Measurements from ENCODE around the gene PYCR2.
A peak's percentile ranks its signal among the peaks of the same experiment; 100 is the strongest.

Gene PYCR2

DNA sequence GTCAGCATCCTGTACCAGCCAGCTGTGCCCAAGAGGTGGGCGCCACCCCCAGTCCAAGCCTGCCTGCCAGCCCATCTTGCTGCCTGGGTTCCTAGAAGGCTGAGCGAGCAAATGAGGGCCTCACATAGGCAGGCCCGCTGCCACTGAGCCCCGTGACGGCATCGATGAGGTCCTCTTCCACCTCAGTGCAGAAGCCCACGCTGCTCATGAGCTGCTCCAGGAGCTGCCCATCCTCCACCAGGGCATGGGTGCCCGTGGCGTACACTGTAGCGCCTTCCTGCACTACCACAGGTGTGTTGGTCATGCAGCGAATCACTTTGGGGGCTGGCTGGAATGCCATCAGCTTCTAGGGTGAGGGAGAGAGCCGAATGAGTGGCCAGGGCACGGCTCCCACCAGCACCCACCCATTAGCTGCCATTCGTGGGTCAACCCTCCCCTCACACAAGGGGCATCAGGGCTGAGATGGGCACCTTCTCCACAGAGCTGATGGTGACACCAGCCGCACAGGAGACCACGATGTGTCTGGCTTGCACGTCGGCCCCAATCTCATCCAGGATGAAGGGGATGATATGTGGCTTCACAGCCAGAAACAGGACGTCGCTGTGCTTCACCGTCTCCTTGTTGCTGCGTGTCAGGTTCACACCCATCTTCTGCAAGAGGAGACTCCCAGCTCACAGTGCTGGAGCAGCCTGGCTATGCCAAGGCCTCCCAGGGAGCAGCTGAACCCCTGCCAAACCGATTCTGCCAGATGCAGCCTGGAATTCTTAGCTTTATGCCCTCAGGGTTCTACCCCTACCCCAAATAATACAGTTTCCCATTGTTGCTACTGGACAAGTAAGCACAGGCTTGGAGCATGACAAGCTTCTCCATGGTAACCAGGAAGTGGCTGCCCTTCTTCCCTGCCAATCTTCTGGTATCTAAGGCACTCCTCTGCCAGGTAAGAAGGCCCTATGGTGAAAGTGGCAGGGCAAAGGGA is 2.0 kb downstream of the PYCR2 start:
- DNase-seq (ENCODE audit: low read depth in 2 of 3, low spot score in 1 of 3): no peak

DNA sequence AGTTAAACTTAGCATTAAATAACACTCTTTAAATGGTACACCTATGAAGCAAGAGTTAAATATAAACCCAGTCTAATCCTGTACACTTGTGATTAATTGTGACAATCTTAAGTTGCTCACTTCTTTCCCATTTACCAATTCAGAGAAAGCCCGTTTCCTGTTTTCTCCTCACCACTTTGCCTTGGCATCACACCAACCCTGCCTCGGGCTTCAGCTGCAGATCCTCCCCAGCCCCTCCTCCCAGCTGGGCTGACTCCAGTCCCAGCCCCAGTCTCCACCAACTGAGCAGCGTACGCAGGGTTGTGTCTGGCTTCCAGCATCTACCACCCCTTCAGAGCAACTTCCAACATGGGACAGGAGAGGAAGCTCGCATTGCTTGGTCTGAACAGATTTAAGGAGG is 4.1 kb downstream of the PYCR2 start:
- DNase-seq (ENCODE audit: low read depth in 2 of 3, low spot score in 1 of 3): no peak

DNA sequence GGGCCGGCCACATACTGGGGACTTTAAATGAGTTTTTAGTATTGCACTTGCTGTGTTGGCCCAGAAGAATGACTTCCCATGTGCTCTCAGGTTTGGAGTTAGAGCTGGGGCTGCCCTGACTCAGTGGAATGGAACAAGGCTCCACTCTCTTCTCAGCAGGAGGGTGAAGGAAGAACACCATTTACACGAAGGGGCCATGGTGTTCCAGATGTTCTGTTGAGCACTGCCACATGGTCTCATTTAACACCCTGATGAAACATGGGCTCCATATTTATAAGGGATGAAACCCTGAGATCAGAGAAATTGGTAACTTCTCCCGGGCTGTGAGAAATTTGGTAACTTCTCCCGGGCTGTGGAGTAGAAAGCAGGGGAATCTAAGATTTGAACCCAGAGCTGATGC is 5.8 kb downstream of the PYCR2 start:
- DNase-seq (ENCODE audit: low read depth in 2 of 3, low spot score in 1 of 3): no peak

DNA sequence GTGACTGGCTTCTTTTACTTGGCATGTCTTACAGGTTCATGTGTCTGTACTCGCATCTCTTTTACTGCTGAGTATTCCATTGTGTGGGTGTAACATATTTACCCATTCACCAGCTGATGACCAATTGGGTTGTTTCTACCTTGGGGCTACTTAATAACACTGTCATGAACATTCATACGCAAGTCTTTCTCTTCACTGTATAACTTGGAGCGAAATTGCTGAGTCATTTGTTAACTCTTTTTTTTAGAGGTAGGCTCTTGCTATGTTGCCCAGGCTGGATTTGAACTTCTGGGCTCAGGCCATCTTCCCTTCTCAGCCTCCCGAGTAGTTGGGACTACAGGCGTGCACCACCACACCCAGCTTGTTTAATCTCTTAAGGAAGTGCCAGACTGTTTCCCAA is 6.5 kb downstream of the PYCR2 start:
- DNase-seq (ENCODE audit: low read depth in 2 of 3, low spot score in 1 of 3): no peak

GRCh38 chr1:225917101-225917500 is 6.9 kb downstream of the PYCR2 start:
- no peak for DNase-seq (ENCODE audit: low read depth in 2 of 3, low spot score in 1 of 3)

DNA sequence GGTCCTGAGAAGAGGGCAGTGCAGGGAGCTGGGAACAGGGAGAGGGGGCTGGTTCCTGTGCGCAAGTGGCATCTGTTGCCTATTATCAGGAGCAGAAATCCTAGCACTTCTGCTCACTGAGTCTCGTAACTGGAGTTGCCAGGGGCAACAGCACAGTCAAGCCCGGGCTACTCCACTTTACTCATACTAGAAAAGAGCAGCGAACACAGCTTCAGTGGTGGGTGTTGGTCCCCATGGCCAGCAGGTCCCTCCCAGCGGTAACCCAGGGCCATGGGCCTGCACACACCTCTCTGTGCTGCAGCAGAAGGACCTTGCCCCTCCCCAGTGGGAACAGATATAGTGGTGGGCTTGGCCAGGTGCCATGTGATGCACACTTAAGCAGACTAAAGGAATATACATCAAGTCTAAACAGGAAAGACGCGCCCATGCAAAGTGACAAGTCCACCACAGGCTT is 8.5 kb downstream of the PYCR2 start:
- DNase-seq (ENCODE audit: low read depth in 2 of 3, low spot score in 1 of 3): no peak

GRCh38 chr1:225914947-225915346 is 9.1 kb downstream of the PYCR2 start:
- DNase-seq (ENCODE audit: low read depth in 2 of 3, low spot score in 1 of 3): no peak

- no peak for DNase-seq (ENCODE audit: low read depth in 2 of 3, low spot score in 1 of 3)
Observed at GRCh38 chr1:225914391-225914790, 9.7 kb downstream of the PYCR2 start.

DNA sequence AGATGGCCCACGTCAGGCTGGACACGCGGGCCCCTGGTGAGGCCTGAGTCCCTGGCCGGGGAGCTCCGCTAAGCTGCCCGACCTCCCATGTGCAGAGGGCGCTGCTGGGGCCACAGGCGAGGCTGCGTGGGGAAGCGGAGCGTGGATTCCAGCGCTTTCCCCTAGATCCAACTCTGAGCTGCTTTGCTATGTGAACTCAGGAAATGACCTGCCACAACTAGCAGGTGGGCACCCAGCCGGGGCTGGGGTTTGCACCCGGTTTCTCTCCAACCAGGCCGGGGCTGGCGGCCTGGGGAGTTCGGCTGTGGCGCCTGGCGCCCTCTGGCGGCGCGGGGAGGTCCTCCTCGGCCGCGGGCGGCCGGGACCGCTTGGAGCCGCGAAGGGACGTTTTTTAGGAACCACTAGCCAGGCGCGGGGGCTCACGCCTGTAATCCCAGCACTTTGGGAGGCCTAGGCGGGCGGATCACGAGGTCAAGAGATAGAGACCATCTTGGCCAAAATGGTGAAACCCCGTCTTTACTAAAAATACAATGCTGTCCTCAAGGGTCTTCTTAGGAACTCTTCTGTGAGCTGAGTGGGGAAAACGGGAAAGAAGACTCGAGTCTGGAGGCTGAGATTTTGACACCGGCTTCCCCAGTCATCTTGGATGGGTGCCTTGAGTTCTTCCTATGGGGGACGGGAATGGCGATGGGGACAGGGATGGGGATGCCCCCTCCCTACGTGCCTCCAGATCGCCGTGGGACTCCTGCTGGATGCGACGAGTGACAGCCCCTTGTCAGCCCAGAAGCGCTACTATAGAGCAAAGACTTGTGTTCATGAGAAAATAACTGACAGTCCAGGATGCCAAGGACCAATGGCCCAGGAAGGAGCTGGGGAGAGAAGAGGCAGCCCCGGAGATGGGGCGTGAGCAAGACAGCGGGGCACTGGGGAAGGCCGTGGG is 12.6 kb downstream of the PYCR2 start:
- peak; percentile 37 to 64 (median 63) for DNase-seq (ENCODE audit: low read depth in 2 of 3, low spot score in 1 of 3)

DNA sequence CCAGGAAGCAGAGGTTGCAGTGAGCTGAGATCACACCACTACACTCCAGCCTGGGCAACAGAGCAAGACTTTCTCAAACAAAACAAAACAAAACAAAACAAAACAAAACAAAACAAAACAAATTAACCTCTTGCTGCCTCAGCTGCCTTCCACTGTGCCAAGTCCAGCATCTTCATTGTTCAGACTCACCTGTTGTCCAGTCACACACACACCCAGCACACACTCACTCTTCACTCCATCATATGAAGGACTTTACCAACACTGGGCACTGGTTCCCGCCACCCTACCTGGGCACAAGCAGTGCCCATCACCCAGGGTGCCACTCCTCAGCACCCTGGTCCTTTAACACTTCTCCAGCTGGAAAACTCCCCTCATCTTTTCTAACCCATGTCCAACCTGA is 14.6 kb downstream of the PYCR2 start:
- no peak for DNase-seq (ENCODE audit: low read depth in 2 of 3, low spot score in 1 of 3)

- DNase-seq (ENCODE audit: low read depth in 2 of 3, low spot score in 1 of 3): no peak
Observed at GRCh38 chr1:225908773-225909172, 15.3 kb downstream of the PYCR2 start.

- DNase-seq (ENCODE audit: low read depth in 2 of 3, low spot score in 1 of 3): no peak
Observed at GRCh38 chr1:225908013-225908640, 15.9 kb downstream of the PYCR2 start.

DNA sequence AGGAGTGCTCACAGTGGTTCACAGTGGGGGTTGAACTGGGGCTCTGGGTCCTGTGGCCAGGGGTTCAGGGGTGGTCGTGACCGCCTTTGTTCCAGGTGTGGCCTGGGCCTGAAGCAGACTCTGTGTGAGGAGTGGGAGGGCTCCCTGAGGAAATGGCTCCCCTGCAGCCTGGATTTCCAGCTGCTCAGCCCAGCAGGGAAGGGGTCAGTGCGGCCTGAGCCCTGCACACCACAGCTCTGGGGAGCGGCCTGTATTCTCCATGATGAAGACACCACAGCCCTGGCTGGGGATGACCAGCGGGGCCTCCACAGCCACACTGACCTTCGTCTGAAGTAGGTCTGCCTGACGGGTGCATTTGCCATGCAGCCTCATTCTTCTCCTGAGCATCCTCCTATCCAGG is 16.7 kb downstream of the PYCR2 start:
- DNase-seq (ENCODE audit: low read depth in 2 of 3, low spot score in 1 of 3): no peak

GRCh38 chr1:225906467-225906866 is 17.6 kb downstream of the PYCR2 start:
- DNase-seq (ENCODE audit: low read depth in 2 of 3, low spot score in 1 of 3): no peak

- no peak for DNase-seq (ENCODE audit: low read depth in 2 of 3, low spot score in 1 of 3)
Observed at GRCh38 chr1:225903623-225904022, 20.4 kb downstream of the PYCR2 start.

GRCh38 chr1:225899044-225899925 is 24.8 kb downstream of the PYCR2 start:
- DNase-seq (ENCODE audit: low read depth in 2 of 3, low spot score in 1 of 3): no peak

DNA sequence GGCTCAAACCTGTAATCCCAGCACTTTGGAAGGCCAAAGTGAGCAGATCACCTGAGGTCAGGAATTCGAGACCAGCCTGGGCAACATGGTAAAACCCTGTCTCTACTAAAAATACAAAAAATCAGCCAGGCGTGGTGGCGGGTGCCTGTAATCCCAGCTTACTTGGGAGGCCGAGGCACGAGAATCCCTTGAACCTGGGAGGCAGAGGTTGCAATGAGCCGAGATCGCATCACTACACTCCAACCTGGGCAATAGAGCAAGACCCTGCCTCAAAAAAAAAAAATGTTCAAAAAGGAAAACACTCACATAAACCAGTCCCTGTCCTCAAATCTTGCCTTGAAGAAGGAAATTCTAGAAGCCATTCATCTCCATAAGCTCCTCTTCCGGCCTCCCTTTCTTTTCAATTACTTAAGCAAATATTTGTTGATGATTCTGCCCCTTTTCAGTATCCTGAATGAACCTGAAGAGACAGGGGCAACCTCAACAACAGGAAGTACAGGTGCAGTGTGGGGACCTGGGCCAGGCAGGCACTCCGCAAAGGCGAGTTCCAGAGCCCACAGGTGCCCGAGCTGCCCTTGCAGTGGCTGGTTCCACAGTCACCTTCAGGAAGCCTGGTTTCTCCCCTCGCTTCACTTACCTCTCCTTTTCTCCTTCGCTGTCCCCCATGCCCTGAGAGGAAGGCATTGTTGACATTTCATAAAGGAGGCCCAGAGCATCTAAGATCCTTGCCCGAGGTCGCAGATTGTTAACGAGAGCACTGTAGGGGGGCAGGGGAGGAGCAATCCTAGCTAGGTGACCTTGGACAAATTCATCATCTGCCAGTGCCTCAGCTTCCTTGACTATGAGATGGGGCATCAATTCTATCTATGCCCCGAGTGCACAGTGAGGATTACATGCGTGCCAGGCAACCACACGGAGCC is 26.2 kb downstream of the PYCR2 start:
- no peak for DNase-seq (ENCODE audit: low read depth in 2 of 3, low spot score in 1 of 3)

DNA sequence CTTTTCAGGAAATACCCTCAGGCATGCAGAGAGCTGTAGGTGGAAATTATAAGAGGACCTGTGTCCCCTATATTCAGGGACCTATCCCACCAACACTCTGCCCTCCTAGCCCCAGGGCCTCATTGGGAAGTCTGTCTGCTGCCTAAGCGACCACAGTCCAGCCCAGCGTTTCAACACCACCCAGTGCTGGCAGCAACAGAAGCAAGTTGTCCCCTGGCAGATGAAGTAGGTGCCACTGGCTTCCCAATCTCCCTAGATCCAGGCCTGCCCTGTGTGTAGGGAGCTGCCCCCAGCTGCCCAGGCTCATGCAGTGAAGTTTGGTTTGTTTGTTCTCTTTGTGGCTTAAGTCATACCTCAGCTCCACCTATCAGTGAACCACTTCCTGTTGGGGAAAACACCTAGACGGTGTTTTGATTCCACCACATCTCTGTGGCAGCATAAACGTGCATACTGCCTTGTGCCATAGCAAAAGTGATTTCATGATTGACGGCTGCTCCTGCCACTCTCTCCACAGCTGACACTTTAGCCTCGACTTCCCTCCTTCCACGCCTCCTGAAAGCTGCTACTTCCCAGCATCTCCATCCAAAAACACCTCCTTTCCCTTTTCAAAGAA is 27.0 kb downstream of the PYCR2 start:
- DNase-seq (ENCODE audit: low read depth in 2 of 3, low spot score in 1 of 3): peak; percentile 37 to 71 (median 54)

DNA sequence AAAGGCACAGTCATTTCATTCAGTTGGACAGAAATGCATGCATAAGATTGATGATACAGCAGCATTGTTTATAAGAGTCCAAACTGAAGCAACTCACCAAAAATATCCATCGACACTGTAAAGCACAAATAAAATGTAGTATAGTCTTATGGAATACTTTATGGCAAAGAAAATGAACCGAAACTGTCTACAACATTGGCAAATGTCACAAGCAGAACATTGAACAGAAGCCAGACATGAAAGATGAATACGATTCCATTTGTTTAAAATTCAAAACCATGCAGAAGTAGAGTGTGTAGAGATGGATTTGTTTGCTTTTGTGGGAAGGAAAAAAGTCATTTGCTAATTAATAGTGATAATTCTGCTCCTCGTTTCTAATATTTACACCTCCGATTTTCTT is 27.6 kb downstream of the PYCR2 start:
- no peak for DNase-seq (ENCODE audit: low read depth in 2 of 3, low spot score in 1 of 3)
